Right lung (tissue), 5 donors: ENCODE results near the gene PHC3. TPM values are rescaled to one million over a fixed set of nuclear protein-coding genes. Genes with fewer than 3 reads are reported as not detected.
"Not testable (repeated sequence)": the region's sequence is repeated elsewhere in the genome, so short reads cannot be mapped to it uniquely, and the experiment has no call there.

ENCODE experiments used
- DNase-seq, 2 donors: peaks; one replicate each; pipeline ENCODE4 v3.0.0-alpha.2; 2013
- polyA plus RNA-seq, 5 donors: library from polyadenylated mRNA; unstranded; fragments of 120-200 nt; gene quantifications; one replicate each; pipeline versions ENCODE4 v1.2.1 to v1.2.3, GENCODE V29; 2013; ENCODE audit warnings: inconsistent platforms in 1 of 5, low replicate concordance in 1 of 5; ENCODE audit not compliant: insufficient read length in 5 of 5, insufficient read depth in 1 of 5

Gene PHC3
- polyA plus RNA-seq, 5 donors = 14.8 to 44.4 (median 41.6) TPM

GRCh38 chr3:170195759-170196158 is 14.2 kb upstream of the PHC3 start:
- DNase-seq = not testable (repeated sequence)

DNA sequence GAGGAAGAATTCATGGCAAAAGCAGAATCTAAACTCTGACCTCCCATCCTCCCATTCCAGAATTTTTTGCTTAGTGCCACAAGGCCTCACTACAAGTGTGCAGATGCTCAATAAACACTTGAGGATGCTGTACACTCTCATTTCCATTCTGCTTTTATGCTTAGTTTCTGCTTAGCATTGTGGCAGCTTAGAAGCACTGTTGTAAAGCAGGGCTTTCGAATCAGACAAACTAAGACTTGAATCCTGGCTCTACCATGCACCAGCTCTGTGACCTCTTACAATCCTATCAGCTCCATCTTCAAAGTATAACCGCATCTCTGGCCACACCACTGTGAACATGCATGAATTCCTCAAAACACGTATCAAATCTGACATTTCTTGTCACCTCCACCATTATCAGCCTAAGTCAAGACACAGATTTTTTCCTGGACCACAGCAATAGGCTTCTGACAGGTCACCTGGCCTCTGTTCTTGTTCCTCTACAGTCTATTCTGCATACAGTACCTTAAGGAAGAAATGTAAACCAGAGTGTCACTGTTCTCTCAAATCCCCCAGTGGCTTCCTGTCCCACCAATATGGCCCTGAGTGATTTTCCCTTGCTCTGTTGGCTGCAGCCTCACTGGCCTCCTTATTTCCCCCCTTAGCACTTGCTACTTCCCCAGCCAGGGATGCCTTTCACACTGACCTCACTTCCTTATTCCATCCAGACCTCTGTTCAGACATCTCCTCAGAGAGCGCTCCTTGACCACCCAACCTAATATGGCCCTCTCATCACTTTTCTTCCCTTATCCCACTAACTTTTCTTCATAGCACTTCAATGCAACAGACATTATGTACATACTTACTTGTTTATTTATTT is 8.1 kb upstream of the PHC3 start:
- DNase-seq = no peak

DNA sequence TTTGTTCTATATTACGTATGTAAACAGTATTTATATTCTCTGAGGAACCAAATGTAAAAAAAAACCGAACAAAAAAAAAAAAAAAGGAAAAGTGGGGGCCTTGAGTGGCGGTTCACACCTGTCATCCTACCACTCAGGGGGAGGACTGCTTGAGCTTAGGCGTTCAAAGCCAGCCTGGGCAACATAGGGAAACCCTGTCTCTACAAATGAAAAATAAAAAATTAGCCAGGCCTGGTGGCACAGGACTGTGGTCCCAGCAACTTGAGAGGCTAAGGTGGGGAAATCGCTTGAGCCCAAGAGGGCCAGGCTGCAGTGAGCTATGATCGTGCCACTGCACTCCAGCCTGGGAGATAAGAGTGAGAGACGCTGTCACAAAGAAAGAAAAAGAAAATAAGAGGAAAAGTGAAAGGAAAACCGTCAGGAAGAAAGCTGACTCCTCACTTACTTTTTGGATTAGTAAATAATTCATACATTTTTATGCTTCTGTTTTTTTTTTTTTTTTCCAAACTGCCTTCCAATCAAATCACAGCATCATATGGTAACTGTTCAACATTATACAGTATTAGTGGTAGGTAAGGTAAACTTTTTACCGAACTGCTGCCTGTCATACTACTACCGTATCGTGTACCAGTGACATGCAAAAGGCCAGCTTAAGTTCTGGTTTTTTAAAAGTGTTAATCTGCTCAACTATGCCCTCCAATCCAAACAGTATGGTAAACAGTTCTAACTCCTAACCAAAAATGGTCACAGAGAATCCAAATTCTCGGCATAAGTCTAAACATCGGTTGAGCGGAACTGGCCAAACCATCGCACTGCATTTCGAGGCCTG is 1.2 kb downstream of the PHC3 start:
- DNase-seq = peak in 1 of 2 donors; percentile 59

DNA sequence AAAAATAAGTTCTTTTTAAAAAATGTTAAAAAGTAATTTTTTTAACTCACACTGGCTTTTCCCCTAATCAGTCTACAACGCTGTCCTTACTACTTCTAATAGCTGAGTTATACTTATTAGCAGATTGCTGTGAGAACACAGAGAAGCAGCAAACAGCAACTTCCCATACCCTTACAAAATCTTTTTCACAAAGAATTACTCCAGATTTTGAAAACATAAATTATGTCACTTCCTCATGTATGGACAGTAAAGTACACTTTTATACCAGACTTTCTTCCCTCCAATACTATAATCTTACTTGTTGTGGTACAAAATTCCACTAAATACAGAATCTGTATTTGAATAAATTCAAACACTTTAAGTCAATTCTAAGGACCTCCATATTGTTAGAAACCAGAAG is 2.1 kb downstream of the PHC3 start:
- no peak for DNase-seq

- no peak for DNase-seq
Observed at GRCh38 chr3:170178651-170179050, 2.9 kb downstream of the PHC3 start.

DNA sequence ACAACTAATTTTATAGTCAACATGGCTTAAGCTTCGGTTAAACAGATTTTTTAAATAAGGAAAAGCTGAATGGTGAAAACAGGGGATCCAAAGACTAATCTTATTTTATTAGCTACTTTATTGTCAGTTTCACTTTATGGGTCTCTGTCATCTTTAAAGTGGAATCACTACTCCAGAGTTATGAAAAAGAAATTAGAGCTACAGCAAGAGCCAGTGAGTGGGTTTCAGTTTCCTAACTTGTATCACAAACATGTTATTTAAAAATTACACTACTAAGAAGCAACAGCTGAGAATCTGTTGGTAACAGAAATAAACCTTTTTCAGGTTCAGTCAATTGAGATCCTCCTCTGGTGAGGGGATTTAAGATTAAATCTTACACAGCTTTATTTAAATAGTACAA is 10.0 kb downstream of the PHC3 start:
- DNase-seq = no peak

DNA sequence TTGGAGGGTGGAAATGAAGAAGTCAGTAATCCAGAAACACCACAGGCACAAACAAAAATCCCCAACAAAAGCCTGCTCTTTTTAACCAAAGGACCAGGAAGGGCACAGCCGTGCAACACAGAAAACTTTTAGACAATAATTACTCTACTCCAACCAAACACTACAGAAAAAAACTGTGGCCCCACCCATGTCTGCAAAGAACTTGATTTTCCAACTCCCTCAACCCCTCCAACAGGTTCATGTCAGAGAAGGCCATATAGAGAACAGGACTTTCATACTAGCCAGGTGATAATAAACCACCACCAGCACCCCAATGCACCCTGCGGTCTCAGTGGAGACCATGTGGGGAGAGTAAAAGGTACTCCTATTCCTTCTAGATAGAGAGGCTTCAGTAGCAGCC is 16.8 kb downstream of the PHC3 start:
- no peak for DNase-seq

GRCh38 chr3:170163956-170164645 is 17.4 kb downstream of the PHC3 start:
- DNase-seq = no peak

DNA sequence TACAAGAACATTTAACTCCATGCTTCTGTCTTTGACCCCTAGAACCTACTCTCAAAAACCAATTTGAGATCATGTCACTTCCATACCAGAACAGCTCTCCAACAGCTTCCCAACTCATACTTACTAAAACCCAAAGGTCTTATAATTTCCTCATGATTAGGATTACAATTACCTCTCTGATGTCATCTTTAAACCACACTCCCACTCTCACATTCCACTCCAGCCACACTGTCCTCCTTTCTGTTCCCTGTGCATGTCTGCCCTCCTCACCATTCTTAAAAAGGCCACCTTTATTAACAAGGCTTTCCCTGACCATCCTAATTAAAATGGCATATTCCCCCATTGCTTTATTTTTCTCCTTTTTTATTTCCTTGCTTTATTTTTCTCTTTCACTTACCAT is 18.9 kb downstream of the PHC3 start:
- no peak for DNase-seq

- DNase-seq = no peak
Observed at GRCh38 chr3:170162052-170162451, 19.5 kb downstream of the PHC3 start.

DNA sequence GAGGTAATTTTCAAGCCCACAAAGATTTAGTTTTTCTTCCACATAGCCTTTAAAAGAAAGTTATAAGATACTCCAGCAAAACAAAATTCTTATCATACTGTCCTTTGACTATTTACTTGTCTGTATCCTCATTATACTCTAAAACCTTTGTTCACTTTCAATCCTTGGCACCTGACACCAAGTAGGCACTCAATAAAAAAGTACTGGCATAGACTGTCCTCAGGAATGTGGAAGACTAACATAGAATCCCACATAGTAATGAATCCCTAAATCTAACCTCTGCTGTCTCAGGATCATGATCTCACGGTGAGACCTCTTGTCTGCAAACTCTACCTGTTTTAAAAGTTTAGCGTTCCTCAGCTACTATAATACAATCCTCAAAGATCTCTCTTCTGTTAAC is 21.6 kb downstream of the PHC3 start:
- DNase-seq = no peak

DNA sequence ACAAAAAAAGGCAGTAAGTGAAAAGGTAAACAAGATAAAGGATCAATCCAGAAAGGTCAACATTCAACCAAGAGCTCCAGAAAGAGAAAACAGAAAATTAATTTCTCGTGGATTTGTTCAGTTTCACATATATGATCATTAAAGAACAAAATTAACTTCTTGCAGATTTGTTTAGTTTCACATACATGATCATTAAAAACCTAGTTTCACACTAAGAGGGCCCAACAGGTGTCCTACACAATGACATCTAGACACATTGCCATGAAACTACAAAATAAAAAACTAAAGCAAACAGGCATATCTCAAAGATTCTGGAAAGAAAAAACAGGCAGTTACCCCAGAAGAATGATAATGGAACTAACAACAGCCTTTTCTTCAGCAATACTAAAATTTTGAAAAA is 22.1 kb downstream of the PHC3 start:
- no peak for DNase-seq

DNA sequence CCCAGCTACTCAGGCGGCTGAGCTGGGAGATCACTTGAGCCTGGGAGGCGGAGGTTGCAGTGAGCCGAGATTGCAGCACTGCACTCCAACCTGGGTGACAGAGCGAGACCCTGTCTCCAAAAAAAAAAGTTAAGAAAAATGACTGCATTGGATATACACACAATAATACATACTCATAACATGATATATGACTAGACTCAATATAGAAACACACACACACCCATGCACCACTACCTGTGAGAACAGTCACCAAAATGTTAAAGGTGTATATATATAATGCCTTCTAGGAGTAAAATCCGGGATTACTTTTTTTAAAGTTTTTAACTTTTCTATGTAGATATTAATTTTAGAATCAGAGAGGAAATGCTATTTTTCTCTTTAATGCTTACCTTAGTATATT is 25.9 kb downstream of the PHC3 start:
- no peak for DNase-seq

GRCh38 chr3:170154569-170155143 is 26.9 kb downstream of the PHC3 start:
- DNase-seq = no peak

DNA sequence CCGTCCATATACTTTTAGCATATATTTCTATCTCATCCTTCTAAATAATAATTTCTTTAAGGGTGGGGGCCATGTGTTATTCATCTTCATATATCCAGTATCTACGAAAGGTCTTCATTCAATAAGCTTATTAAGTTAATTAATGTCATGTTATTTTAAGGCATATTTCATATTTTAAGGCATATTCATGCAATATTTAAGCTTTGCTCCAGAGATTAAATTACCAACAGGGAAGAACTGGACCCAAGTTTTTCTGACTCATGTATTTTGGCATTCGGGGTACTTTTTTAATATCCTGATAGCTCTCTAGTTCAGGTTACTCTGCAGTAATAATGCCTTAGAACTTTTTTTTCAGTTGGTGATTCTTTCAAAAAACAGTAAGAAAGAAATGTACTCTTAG is 27.4 kb downstream of the PHC3 start:
- DNase-seq = no peak

GRCh38 chr3:170151536-170151935 is 30.0 kb downstream of the PHC3 start:
- no peak for DNase-seq

- DNase-seq = no peak
Observed at GRCh38 chr3:170149016-170149415, 32.5 kb downstream of the PHC3 start.

DNA sequence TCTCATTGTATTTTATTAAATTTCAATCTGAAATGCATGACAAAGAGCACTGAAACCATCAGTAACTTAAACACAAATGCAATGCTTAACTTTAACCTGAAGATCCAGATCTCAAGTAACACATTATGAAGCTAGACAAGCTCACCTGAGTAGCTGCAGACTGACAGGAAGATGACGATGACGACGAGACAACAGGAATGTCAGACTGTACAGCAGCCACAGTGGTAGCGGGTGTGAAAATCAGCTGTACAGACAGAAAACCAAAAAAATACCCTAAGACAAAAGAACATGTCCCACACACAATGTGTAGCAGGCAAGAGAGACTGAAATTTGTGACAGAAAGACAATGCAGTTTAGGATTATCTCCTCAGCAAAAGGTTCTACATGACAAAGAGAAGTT is 36.3 kb downstream of the PHC3 start:
- DNase-seq = no peak

DNA sequence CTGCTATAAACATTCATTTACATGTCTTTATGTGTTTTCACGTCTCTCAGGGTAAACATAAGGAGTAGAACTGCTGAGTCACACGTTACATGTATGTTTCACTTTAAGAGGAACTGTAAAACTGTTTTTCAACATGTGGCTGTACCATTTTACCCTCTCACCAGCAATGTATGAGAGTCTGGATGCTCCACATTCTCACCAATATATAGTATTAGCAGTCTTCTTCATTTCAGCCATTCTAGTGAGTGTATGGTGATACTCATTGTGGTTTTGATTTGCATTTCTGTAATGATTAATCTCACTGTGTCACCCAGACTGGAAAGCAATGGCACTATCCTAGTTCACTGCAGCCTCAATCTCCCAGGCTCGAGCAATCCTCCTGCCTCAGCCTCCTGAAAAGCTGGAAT is 37.1 kb downstream of the PHC3 start:
- no peak for DNase-seq

GRCh38 chr3:170142373-170142772 is 39.2 kb downstream of the PHC3 start:
- DNase-seq = no peak

DNA sequence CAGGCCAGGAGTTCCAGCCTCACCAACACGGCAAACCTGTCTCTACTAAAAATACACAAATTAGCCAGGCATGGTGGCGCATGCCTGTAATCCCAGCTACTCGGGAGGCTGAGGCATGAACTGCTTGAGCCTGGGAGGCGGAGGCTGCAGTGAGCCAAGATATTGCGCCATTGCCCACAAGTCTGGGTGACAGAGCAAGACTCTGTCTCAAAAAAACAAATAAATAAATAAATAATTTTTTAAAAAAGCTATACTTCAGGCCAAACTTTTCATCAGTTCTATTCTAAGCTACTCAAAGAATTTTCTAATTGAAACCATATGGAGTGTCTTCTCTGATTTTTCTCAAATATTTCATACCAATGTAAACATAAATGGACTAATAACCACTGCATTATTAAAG is 43.5 kb downstream of the PHC3 start:
- DNase-seq = no peak

- no peak for DNase-seq
Observed at GRCh38 chr3:170132335-170132734, 49.2 kb downstream of the PHC3 start.
